HG03139 (cell line): ENCODE measurements around the gene ZNF700.
"Not testable (repeated sequence)": the region's sequence is repeated elsewhere in the genome, so short reads cannot be mapped to it uniquely, and the experiment has no call there.

Experiments
- ATAC-seq: cut with Tn5 transposase; IDR thresholded peaks from one replicate; pipeline ENCODE4 v1.9.1; 2021; ENCODE audit not compliant: unreplicated experiment

Gene ZNF700

GRCh38 chr19:11938383-11938782 is 13.5 kb downstream of the ZNF700 start:
- not testable (repeated sequence) for ATAC-seq

- ATAC-seq, result not testable (repeated sequence)
Observed at GRCh38 chr19:11941361-11941887, 16.5 kb downstream of the ZNF700 start.

- ATAC-seq, result no peak
Observed at GRCh38 chr19:11942008-11942842, 17.3 kb downstream of the ZNF700 start.

- no peak for ATAC-seq
Observed at GRCh38 chr19:11942843-11943108, 17.9 kb downstream of the ZNF700 start.

- ATAC-seq, result no peak
Observed at GRCh38 chr19:11944656-11945055, 19.7 kb downstream of the ZNF700 start.

- no peak for ATAC-seq
Observed at GRCh38 chr19:11948646-11949045, 23.7 kb downstream of the ZNF700 start.

- ATAC-seq, result no peak
Observed at GRCh38 chr19:11949201-11949600, 24.3 kb downstream of the ZNF700 start.

GRCh38 chr19:11949614-11950080 is 24.7 kb downstream of the ZNF700 start:
- not testable (repeated sequence) for ATAC-seq

GRCh38 chr19:11950312-11950711 is 25.4 kb downstream of the ZNF700 start:
- ATAC-seq, result no peak

GRCh38 chr19:11963566-11964355 is 38.9 kb downstream of the ZNF700 start:
- no peak for ATAC-seq

GRCh38 chr19:11964496-11964857 is 39.6 kb downstream of the ZNF700 start:
- no peak for ATAC-seq

GRCh38 chr19:11964858-11965645 is 40.1 kb downstream of the ZNF700 start, which contains the start of gene ZNF763:
ZNF763 (plus strand) TSS chr19:11965040; CDS start chr19:11965209, 169 bp downstream.
- ATAC-seq, result peak; percentile 83

- no peak for ATAC-seq
Observed at GRCh38 chr19:11970174-11970573, 45.3 kb downstream of the ZNF700 start.

GRCh38 chr19:11971041-11971440 is 46.1 kb downstream of the ZNF700 start:
- no peak for ATAC-seq

- ATAC-seq, result no peak
Observed at GRCh38 chr19:11973019-11973810, 48.3 kb downstream of the ZNF700 start.

- no peak for ATAC-seq
Observed at GRCh38 chr19:11978492-11979100, 53.7 kb downstream of the ZNF700 start.

GRCh38 chr19:11979527-11979926 is 54.6 kb downstream of the ZNF700 start:
- no peak for ATAC-seq

- ATAC-seq, result no peak
Observed at GRCh38 chr19:11982526-11982925, 57.6 kb downstream of the ZNF700 start.

GRCh38 chr19:11984986-11985385 is 60.1 kb downstream of the ZNF700 start:
- ATAC-seq, result no peak

- no peak for ATAC-seq
Observed at GRCh38 chr19:11986754-11987153, 61.8 kb downstream of the ZNF700 start.
